Activated CD4-positive, alpha-beta T cell treated with anti-CD3 and anti-CD28 coated beads, Interleukin-2, amount 50 U/mL, for 24 hours (primary cell): ENCODE results near the gene ENTPD6.

ENCODE experiments used
- DNase-seq, 2 donors: peaks; one replicate each; pipeline ENCODE4 v3.0.0-alpha.2; 2020; ENCODE audit warnings: low read depth in 1 of 2, low spot score in 1 of 2

ENTPD6 gene

DNA sequence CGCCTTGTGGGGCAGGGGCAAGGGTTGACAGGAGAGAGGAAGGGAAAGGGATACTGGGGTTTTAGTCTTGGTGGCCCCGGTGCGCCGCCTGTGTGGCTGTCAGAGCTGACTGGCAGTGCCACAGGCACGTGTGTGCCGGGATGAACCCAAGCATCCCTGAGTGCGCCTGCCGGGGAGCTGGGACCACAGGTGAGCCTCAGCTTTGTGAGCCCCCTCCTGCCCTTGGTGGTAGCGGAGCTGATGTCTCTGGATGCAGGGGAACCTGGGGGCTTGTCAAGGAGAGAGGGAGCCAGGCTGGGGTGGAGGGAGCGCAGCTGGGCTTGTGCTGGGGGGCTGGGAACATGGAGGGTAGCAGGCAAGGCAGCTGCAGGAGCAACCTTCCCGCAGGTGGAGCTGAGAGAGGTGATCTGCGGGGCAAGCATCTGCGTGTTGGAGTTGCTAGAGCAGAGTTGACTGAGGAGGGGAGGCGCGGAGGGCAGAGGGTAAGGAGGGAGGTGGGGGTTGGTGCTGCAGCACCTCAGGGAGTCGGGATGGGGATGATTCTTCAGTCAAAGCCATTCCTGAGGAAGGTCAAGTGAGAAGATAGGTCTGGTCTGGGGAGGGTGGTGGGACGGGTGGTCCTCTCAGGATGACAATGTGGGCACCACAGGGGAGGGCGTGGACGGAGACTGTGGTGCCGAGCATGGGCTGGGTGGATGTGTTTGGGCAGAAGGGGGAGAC, 80.5 kb downstream of the ENTPD6 start:
- DNase-seq, result no peak
